GM23338 (cell line): Measurements from ENCODE around the gene STX1B. TPM values are rescaled to one million over a fixed set of nuclear protein-coding genes. Genes with fewer than 3 reads are reported as not detected.

ENCODE experiments used
- ATAC-seq: fragments of 200-7000 bp; cut with Tn5 transposase; 3 replicates; pipeline ENCODE4 v1.9.1; 2020
- DNase-seq: peaks from one replicate; pipeline ENCODE4 v3.0.0-alpha.2; 2015; ENCODE audit warnings: low spot score
- H2AFZ ChIP-seq: fragments of 200-600 bp; sonication (generic); 2 replicates; pipeline ENCODE4 v1.8.0; 2016; ENCODE audit warnings: antibody characterized with exemption, mild to moderate bottlenecking, moderate library complexity
- H3F3A ChIP-seq: fragments of 200-600 bp; sonication (generic); replicated peaks from 2 replicates; pipeline ENCODE4 v1.8.0; 2017; ENCODE audit warnings: antibody characterized with exemption, mixed run types, low read depth
- H3K27ac ChIP-seq: fragments of 200-600 bp; sonication (generic); 2 replicates; pipeline ENCODE4 v1.6.1; 2016; ENCODE audit warnings: low read depth
- H3K27me3 ChIP-seq: fragments of 200-600 bp; sonication (generic); 2 replicates; pipeline ENCODE4 v1.8.0; 2016; ENCODE audit warnings: mild to moderate bottlenecking, mixed run types, moderate library complexity; ENCODE audit not compliant: insufficient read depth
- H3K36me3 ChIP-seq: fragments of 200-600 bp; sonication (generic); 2 replicates; pipeline ENCODE4 v1.8.0; 2016; ENCODE audit warnings: mild to moderate bottlenecking; ENCODE audit not compliant: insufficient read depth
- H3K4me1 ChIP-seq: fragments of 200-600 bp; sonication (generic); 2 replicates; pipeline ENCODE4 v1.8.0; 2016; ENCODE audit warnings: mild to moderate bottlenecking, moderate library complexity; ENCODE audit not compliant: insufficient read depth
- H3K4me2 ChIP-seq: fragments of 200-600 bp; sonication (generic); 2 replicates; pipeline ENCODE4 v1.7.1; 2017; ENCODE audit warnings: mixed run types
- H3K4me3 ChIP-seq: fragments of 200-600 bp; sonication (generic); 2 replicates; pipeline ENCODE4 v1.6.1; 2016; ENCODE audit warnings: mixed run types
- H3K79me2 ChIP-seq: fragments of 200-600 bp; sonication (generic); replicated peaks from 2 replicates; pipeline ENCODE4 v1.8.0; 2017; ENCODE audit warnings: mild to moderate bottlenecking; ENCODE audit not compliant: insufficient read depth
- H3K9me2 ChIP-seq: fragments of 200-600 bp; sonication (generic); 2 replicates; pipeline ENCODE4 v1.8.0; 2017; ENCODE audit not compliant: insufficient read depth
- H4K20me1 ChIP-seq: fragments of 200-600 bp; sonication (generic); replicated peaks from 2 replicates; pipeline ENCODE4 v1.8.0; 2017; ENCODE audit warnings: mild to moderate bottlenecking; ENCODE audit not compliant: insufficient read depth
- H3K27ac Mint-ChIP-seq: 2 replicates; pipeline ENCODE4 v1.8.0; 2020; ENCODE audit warnings: inconsistent platforms, mild to moderate bottlenecking, moderate library complexity, mixed read lengths
- H3K27me3 Mint-ChIP-seq: 3 replicates; pipeline ENCODE4 v1.8.0; 2022; ENCODE audit warnings: low read depth, mild to moderate bottlenecking, moderate library complexity, mixed read lengths, inconsistent platforms; ENCODE audit not compliant: insufficient read depth, poor library complexity
- H3K36me3 Mint-ChIP-seq: 3 replicates; pipeline ENCODE4 v1.8.0; 2021; ENCODE audit warnings: low read depth, mild to moderate bottlenecking, inconsistent platforms, moderate library complexity, mixed read lengths
- H3K4me1 Mint-ChIP-seq: 3 replicates; pipeline ENCODE4 v1.8.0; 2020; ENCODE audit warnings: mild to moderate bottlenecking, inconsistent platforms, mixed read lengths
- H3K4me3 Mint-ChIP-seq: 3 replicates; pipeline ENCODE4 v1.8.0; 2021; ENCODE audit warnings: moderate library complexity, mild to moderate bottlenecking, inconsistent platforms, mixed read lengths
- H3K9me3 Mint-ChIP-seq: 3 replicates; pipeline ENCODE4 v1.8.0; 2020; ENCODE audit warnings: moderate library complexity, mild to moderate bottlenecking, inconsistent platforms, mixed read lengths
- CTCF ChIP-seq, 2 experiments: fragments of 200-600 bp in 1 of 2; sonication (generic) in 1 of 2; conservative IDR thresholded peaks; 2 replicates each; pipeline versions ENCODE4 v1.5.1 to v1.6.1; 2016 to 2017; ENCODE audit warnings: antibody characterized with exemption in 2 of 2, low read depth in 2 of 2, mild to moderate bottlenecking in 2 of 2, moderate library complexity in 1 of 2
- ETS1 ChIP-seq: IDR thresholded peaks from 2 replicates; pipeline ENCODE4 v1.6.1; 2016; ENCODE audit warnings: antibody characterized with exemption
- JUNB ChIP-seq: IDR thresholded peaks from one replicate; pipeline ENCODE4 v1.6.1; 2016; ENCODE audit warnings: antibody characterized with exemption; ENCODE audit not compliant: unreplicated experiment
- NANOG ChIP-seq: IDR thresholded peaks from 2 replicates; pipeline ENCODE4 v1.6.1; 2016; ENCODE audit warnings: antibody characterized with exemption, borderline replicate concordance
- ZNF114 ChIP-seq: fragments of 250-450 bp; sonication (Bioruptor Pico); IDR thresholded peaks from 2 replicates; pipeline ENCODE4 v1.5.0; 2020; ENCODE audit warnings: mild to moderate bottlenecking, moderate library complexity
- ZNF331 ChIP-seq: fragments of 250-450 bp; sonication (Bioruptor Pico); IDR thresholded peaks from 2 replicates; pipeline ENCODE4 v1.5.0; 2020; ENCODE audit warnings: low read depth, mild to moderate bottlenecking, moderate library complexity
- polyA plus RNA-seq: library from polyadenylated mRNA; unstranded; fragments of >200 nt; fragmentation: Nextera tagmentation; extraction: Ambion mirVana; gene quantifications from 2 replicates; pipeline ENCODE4 v1.2.1, GENCODE V29; 2016
- total RNA-seq: library from RNA; depleted of rRNA; stranded (reverse); fragments of >200 nt; shearing (Covaris generic); gene quantifications from 2 replicates; pipeline ENCODE4 v1.2.3, GENCODE V29; 2014
- TF ChIP-seq, protein P1 (sequence below): IDR thresholded peaks from one replicate; pipeline ENCODE4 v1.6.1; 2018; ENCODE audit warnings: antibody characterized with exemption; ENCODE audit not compliant: unreplicated experiment

The STX1B gene
- total and polyA plus RNA-seq, 2 experiments from 2014 or later: 1.7 to 9.5 TPM

- no peak overlapping the region for H3K4me3 Mint-ChIP-seq
- no peak overlapping the region for H2AFZ ChIP-seq
- H3K27ac ChIP-seq: no peak overlapping the region
- DNase-seq (no peak), ATAC-seq (no peak)
- no peaks in the 10 kb centered on the region for H3K79me2 ChIP-seq
- no peaks in the 10 kb centered on the region for H3K27me3 ChIP-seq
- peaks cover 4% of the 10 kb centered on the region for H3K27me3 Mint-ChIP-seq
- peaks cover 3% of the 10 kb centered on the region; the same call in 1 of the 3 replicates for H3K4me1 Mint-ChIP-seq
- 0 out of 2 replicates have a peak, but pooled peaks cover 9% of the 10 kb centered on the region for H3K4me1 ChIP-seq
- H3K4me2 ChIP-seq: no peak overlapping the region
- no peaks in the 10 kb centered on the region for H3K9me2 ChIP-seq
- no peaks in the 10 kb centered on the region for H4K20me1 ChIP-seq
- no peaks in the 10 kb centered on the region; the same call in 1 of the 2 replicates for H3K36me3 ChIP-seq
- no peak overlapping the region for H3K27ac Mint-ChIP-seq
- TF ChIP-seq, protein P1, sequence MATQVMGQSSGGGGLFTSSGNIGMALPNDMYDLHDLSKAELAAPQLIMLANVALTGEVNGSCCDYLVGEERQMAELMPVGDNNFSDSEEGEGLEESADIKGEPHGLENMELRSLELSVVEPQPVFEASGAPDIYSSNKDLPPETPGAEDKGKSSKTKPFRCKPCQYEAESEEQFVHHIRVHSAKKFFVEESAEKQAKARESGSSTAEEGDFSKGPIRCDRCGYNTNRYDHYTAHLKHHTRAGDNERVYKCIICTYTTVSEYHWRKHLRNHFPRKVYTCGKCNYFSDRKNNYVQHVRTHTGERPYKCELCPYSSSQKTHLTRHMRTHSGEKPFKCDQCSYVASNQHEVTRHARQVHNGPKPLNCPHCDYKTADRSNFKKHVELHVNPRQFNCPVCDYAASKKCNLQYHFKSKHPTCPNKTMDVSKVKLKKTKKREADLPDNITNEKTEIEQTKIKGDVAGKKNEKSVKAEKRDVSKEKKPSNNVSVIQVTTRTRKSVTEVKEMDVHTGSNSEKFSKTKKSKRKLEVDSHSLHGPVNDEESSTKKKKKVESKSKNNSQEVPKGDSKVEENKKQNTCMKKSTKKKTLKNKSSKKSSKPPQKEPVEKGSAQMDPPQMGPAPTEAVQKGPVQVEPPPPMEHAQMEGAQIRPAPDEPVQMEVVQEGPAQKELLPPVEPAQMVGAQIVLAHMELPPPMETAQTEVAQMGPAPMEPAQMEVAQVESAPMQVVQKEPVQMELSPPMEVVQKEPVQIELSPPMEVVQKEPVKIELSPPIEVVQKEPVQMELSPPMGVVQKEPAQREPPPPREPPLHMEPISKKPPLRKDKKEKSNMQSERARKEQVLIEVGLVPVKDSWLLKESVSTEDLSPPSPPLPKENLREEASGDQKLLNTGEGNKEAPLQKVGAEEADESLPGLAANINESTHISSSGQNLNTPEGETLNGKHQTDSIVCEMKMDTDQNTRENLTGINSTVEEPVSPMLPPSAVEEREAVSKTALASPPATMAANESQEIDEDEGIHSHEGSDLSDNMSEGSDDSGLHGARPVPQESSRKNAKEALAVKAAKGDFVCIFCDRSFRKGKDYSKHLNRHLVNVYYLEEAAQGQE: no peak
- H3F3A ChIP-seq: peaks cover 12% of the 10 kb centered on the region; the same call in 1 of the 2 replicates
- no peaks in the 10 kb centered on the region for H3K9me3 Mint-ChIP-seq
- no peak overlapping the region for H3K4me3 ChIP-seq
- H3K36me3 Mint-ChIP-seq: peaks cover 3% of the 10 kb centered on the region
Measured at GRCh38 chr16:31043352-31043751, 32.9 kb upstream of the STX1B start.

- Mint-ChIP-seq H3K36me3 (peaks cover 3% of the 10 kb centered on the region), H3K27me3 (peaks cover 4% of the 10 kb centered on the region), H3K9me3 (no peaks in the 10 kb centered on the region), H3K4me3 (peak overlapping the region; percentile 63), H3K4me1 (peaks cover 3% of the 10 kb centered on the region; the same call in 1 of the 3 replicates), H3K27ac (no peak overlapping the region)
- ATAC-seq (no peak), DNase-seq (no peak)
- peak overlapping the region; percentile 93 for H2AFZ ChIP-seq
- 0 out of 2 replicates have a peak, but pooled peaks cover 9% of the 10 kb centered on the region for H3K4me1 ChIP-seq
- peaks cover 12% of the 10 kb centered on the region; the same call in 1 of the 2 replicates for H3F3A ChIP-seq
- no peak overlapping the region for H3K27ac ChIP-seq
- H3K4me2 ChIP-seq: peak overlapping the region; percentile 75
- H3K27me3 ChIP-seq: no peaks in the 10 kb centered on the region
- no peaks in the 10 kb centered on the region for H3K9me2 ChIP-seq
- no peaks in the 10 kb centered on the region; the same call in 1 of the 2 replicates for H3K36me3 ChIP-seq
- no peaks in the 10 kb centered on the region for H4K20me1 ChIP-seq
- peak overlapping the region; percentile 58 for H3K4me3 ChIP-seq
- TF ChIP-seq ZNF114 (CRISPR knock-in tag) (no peak), ZNF331 (no peak), NANOG (no peak), CTCF (conservative IDR thresholded peaks at IDR 0.05; ENCODE audit: low read depth in 2 of 2) (no peak), JUNB (no peak), ETS1 (no peak)
- TF ChIP-seq, protein P1: peak; percentile 47
- no peaks in the 10 kb centered on the region for H3K79me2 ChIP-seq
Measured at GRCh38 chr16:31042866-31043265, 32.4 kb upstream of the STX1B start.
